Measurements from ENCODE around the gene IGSF3.

Gene IGSF3

DNA sequence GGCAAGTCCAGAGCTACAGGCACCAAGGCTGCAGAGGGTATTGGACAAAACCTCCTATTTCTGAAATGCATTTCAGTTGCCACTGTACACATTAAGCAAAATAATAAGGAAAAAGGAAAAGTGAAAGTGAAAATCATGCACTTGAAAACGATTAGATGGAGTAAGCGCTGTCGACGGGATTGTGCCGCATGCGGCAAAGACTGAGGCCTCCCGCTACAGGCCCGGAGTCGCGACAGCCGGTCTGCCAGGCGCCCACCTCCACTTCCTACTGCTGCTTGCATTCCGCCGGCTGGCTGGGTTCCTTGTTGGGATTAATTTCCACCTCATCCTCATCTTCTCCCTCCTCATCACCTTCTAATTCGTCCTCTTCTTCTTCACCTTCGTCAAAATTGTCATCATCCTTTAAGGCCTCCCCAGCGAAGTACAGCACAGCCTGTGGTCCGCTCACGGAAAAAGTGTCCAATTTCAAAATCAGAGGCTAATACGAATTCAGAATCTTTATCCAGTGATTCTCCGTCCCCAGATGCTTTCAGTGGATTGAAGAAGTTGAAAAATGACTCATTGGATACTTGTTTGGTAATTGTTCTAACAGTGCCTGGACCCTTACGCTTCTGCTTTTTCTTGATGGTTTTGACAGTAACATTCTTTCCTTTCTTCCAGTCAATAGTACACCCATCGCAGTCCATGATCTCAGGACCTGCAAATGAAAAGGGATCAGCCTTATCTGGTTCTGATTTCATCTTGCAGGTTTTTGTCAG, 134.7 kb downstream of the IGSF3 start:
- no peak for DNase-seq (ENCODE audit: low read depth in 2 of 3, low spot score in 1 of 3)

DNA sequence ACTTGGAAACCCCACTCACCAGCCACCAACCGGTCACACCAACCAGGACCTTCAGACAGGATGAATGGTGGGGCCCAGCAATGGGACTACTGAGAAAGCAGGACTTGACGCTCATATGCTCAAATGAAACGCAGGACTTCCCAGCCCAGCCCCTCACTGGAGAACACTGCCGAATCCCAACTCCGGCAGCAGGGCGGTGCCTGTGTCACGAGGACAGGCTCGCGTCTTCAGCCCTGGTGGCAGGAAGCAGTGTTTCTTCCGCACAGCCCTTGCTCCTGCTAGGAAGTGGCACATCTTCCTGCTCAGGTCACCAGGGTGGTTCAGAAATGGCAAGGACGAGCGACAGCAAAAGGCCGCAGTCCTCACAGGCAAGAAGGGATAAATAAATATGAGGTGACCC, 135.6 kb downstream of the IGSF3 start:
- DNase-seq (ENCODE audit: low read depth in 2 of 3, low spot score in 1 of 3), result no peak

DNA sequence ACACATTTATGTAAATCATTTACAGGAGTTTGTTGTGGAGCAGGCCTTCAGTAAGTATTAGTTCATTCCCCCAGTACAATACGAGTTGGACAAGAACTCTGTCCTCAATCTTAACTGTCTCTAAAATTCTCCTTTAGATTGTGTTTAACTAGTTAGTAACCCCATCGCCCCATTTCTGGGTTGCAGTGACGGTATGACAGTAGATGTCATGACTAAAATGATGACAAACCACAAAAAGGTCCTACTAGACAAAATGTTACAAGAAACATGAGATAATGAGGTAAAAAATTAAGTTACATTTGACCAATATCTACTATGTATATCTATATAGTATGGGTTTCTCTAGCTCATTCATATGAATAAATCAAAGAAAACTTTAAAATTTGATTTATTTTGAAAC, 137.9 kb downstream of the IGSF3 start:
- no peak for DNase-seq (ENCODE audit: low read depth in 2 of 3, low spot score in 1 of 3)

DNA sequence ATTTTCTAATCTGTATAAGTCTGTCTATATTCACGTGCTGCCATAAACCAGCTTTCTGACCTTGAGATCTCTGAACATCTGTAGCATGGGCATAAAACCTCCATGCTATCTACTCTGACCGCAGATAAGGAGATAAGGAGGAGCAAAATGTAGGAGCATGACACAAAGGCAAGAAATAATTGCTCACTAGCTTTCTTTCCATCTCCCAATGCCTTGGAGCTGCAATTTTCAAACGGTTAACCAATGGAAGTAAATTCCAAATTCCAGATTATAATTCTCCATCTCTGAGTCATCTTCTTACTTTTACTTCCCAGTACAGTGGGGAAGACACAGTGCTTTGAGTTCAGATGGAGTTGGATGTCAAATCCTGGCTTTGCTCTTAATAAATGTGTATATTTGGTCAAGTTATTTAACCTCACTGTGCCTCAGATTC, 138.3 kb downstream of the IGSF3 start:
- no peak for DNase-seq (ENCODE audit: low read depth in 2 of 3, low spot score in 1 of 3)

DNA sequence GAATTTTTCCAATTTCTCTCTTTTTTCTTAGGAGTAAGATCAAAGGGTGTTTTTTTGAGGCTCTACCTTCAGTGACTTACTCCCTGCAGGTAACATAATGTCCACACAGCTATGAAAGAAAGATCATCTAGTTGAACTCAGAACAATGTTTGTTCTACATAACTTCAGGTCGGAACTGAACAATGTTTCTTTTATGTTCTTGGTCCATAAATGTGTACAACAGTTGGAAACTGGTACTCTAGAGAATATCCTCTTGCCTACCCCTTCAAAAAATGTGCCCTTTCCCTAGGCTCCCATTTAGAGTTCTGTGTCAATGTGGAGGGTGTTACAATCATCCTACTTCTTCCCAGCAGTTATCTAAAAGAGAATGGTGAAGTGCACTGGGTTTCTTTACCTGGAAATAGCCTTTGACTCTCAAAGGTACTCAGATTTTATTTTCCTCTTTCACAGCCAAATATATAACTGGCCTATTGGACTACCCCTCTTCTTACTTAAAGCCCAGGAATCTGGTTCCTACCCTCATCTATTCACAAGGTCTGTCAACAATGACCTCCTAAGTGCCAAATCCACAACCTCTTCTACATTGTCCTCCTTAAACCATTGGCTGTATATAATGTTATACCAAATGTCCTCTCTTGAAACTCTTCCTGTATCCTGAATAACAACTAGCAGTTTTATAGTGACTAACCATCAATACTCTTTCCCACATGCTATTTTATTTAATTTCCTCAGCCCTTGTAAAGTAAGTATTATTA, 139.0 kb downstream of the IGSF3 start:
- no peak for DNase-seq (ENCODE audit: low read depth in 2 of 3, low spot score in 1 of 3)

DNA sequence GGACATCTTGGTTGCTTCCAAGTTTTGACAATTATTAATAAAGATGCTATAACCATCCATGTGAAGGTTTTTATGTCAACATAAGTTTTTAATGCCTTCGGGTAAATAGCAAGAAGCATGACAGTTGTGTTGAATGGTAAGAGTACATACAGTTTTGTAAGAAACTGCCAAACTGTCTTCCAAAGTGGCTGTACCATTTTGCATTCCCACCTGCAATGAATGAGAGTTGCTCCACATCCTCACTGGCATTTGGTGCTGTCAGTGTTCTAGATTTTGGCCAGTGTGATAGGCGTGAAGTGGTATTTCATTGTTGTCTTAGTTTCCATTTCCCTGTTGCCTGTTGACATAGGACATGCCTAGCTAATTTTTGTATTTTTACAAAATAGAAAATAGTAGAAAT, 142.1 kb downstream of the IGSF3 start:
- DNase-seq (ENCODE audit: low read depth in 2 of 3, low spot score in 1 of 3), result no peak
